Erythroblast (primary cell): ENCODE results near the gene RPS26.
A peak's percentile ranks its signal among the peaks of the same experiment; 100 is the strongest.
"Not testable (repeated sequence)": the region's sequence is repeated elsewhere in the genome, so short reads cannot be mapped to it uniquely, and the experiment has no call there.

Experiments used
- DNase-seq, 2 experiments: peaks; one replicate each; lab custom pipeline; 2025; lab: John Stamatoyannopoulos, UW
- GATA1 ChIP-seq: IDR thresholded peaks from 2 replicates; pipeline ENCODE4 v1.6.1; 2011; ENCODE audit warnings: low read depth, mild to moderate bottlenecking, control low read depth, low read length, moderate library complexity
- POLR2A ChIP-seq: IDR thresholded peaks from 2 replicates; pipeline ENCODE4 v1.6.1; 2011; ENCODE audit warnings: mild to moderate bottlenecking, low read length

Gene RPS26

GRCh38 chr12:56041552-56042429 lies at the start of gene RPS26:
Gene RPS26 (plus strand): TSS chr12:56041918. CDS start chr12:56042167, 249 bp downstream.
- DNase-seq: peak; percentile 96 to 99
- peak; percentile 100 for TF ChIP-seq POLR2A
- no peak for TF ChIP-seq GATA1

GRCh38 chr12:55993230-55993853 lies 48.4 kb upstream of the RPS26 start:
- DNase-seq: no peak
- TF ChIP-seq POLR2A (no peak), GATA1 (no peak)

- DNase-seq: no peak
- TF ChIP-seq POLR2A (no peak), GATA1 (no peak)
These were observed 46.4 kb upstream of the RPS26 start for GRCh38 chr12:55995366-55995765.

- no peak for TF ChIP-seq GATA1
- TF ChIP-seq POLR2A: no peak
- DNase-seq: peak; percentile 80 to 89
These were observed 45.5 kb upstream of the RPS26 start for GRCh38 chr12:55996201-55996714.

GRCh38 chr12:55996715-55997534 lies 44.8 kb upstream of the RPS26 start, which contains the start of gene SUOX:
Gene SUOX (plus strand): TSS chr12:55997276. CDS start chr12:56002222, 4,946 bp downstream.
- DNase-seq: peak; percentile 92 to 95
- TF ChIP-seq GATA1 (no peak), POLR2A (peak; percentile 69)

- TF ChIP-seq POLR2A (no peak), GATA1 (no peak)
- no peak for DNase-seq
These were observed 44.2 kb upstream of the RPS26 start for GRCh38 chr12:55997535-55997859.

GRCh38 chr12:55999522-55999921 lies 42.2 kb upstream of the RPS26 start:
- peak; percentile 28 for TF ChIP-seq POLR2A
- not testable (repeated sequence) for DNase-seq

- DNase-seq: not testable (repeated sequence)
These were observed 41.6 kb upstream of the RPS26 start for GRCh38 chr12:55999999-56000540.

GRCh38 chr12:56001487-56002100 lies 40.1 kb upstream of the RPS26 start:
- DNase-seq: no peak
- TF ChIP-seq POLR2A: no peak
- no peak for TF ChIP-seq GATA1

- not testable (repeated sequence) for DNase-seq
These were observed 38.3 kb upstream of the RPS26 start for GRCh38 chr12:56003376-56003775.

GRCh38 chr12:56004211-56004610 lies 37.5 kb upstream of the RPS26 start:
- TF ChIP-seq GATA1: no peak
- TF ChIP-seq POLR2A: no peak

GRCh38 chr12:56007564-56008559 lies 33.9 kb upstream of the RPS26 start:
- peak; percentile 64 to 70 for DNase-seq

More at GRCh38 chr12:56004211-56004610, 37.5 kb upstream of the RPS26 start:
- DNase-seq: no peak

More at GRCh38 chr12:56007564-56008559, 33.9 kb upstream of the RPS26 start:
- TF ChIP-seq GATA1 (no peak), POLR2A (no peak)
